ENCODE results near the gene TLE3.
"Not testable (repeated sequence)": the region's sequence is repeated elsewhere in the genome, so short reads cannot be mapped to it uniquely, and the experiment has no call there.

TLE3 gene

DNA sequence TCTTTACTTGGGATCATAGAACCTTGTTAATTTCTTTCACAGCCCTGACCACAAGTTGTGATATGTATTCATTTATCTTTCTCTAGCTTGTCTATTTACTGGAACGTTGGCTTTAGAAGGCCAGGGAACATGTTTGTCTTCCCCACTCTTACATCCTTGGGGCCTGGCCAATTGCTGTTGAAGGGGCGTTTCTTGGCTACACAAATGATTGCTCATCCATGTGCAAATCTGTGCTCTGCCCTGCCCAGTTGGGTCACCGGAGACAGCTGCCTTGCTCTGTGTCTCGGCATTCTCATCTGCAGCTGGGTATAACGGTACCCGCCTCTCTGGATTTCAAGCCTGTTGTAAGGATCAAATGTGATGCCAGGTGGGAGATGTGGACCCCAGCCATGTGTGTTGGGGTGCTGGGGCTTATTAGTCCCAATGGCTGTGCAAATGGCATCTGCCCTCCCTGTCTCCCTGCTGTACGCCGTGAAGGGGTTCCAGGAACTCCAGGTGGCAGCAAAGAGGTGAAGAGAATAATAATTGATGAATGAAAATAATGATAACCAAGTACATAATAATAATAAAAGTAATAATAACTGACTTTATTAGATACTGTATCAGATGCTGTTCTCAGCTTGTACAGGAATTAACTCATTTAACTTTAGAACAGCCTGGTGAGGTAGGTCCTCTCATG lies 24.0 kb upstream of the TLE3 start:
- H3K36me3 ChIP-seq (ENCODE audit: control insufficient read depth, insufficient read depth, low read length), result no peaks in the 10 kb centered on the region
- H3K9me3 ChIP-seq (ENCODE audit: control insufficient read depth, insufficient read depth, low read length), result no peaks in the 10 kb centered on the region
- H3K4me1 ChIP-seq (ENCODE audit: control insufficient read depth, insufficient read depth, low read length), result no peaks in the 10 kb centered on the region
- H3K9ac ChIP-seq (ENCODE audit: low read depth, low read length), result no peak overlapping the region
- peaks cover 2% of the 10 kb centered on the region for H3K27me3 ChIP-seq (ENCODE audit: control insufficient read depth, insufficient read depth, low read length)
- H3K4me3 ChIP-seq (ENCODE audit: low read depth, low read length), result no peak overlapping the region

DNA sequence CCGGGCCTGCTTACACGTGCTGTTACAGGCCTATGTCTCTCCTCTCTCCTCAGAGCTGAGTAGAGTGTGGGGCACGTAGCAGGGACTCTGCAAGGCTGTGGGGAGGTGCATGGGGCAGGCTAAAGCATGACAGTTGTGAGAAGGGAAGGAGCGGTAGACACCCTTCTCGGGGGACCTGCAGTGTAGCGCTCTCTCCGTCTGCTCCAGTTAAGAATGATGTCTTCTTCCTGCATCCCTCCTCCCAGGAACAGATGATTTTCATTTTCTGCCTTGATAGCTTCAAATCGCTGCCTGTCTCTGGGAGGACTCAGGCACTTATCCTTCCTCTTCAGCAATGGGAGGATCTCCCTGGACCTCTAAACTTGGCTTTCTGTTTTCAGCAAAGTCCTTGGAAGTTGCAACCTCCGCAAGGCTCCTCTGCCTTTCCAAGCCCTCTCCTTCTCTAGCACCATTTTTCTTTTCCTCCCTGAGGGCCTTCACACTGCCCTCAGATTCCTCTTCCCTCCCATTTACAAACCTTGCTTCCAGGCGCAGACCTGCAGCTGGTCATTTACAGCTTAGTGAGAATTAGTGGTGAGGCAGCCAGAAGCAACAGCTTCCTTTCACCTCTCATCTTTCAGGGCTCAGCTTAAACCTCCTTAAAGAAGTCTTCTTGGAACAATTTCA lies 23.4 kb upstream of the TLE3 start:
- Histone ChIP-seq H3K9ac (ENCODE audit: low read depth, low read length) (no peak overlapping the region), H3K9me3 (ENCODE audit: control insufficient read depth, insufficient read depth, low read length) (no peaks in the 10 kb centered on the region), H3K36me3 (ENCODE audit: control insufficient read depth, insufficient read depth, low read length) (no peaks in the 10 kb centered on the region), H3K4me1 (ENCODE audit: control insufficient read depth, insufficient read depth, low read length) (no peaks in the 10 kb centered on the region), H3K27me3 (ENCODE audit: control insufficient read depth, insufficient read depth, low read length) (peaks cover 2% of the 10 kb centered on the region), H3K4me3 (ENCODE audit: low read depth, low read length) (no peak overlapping the region)

DNA sequence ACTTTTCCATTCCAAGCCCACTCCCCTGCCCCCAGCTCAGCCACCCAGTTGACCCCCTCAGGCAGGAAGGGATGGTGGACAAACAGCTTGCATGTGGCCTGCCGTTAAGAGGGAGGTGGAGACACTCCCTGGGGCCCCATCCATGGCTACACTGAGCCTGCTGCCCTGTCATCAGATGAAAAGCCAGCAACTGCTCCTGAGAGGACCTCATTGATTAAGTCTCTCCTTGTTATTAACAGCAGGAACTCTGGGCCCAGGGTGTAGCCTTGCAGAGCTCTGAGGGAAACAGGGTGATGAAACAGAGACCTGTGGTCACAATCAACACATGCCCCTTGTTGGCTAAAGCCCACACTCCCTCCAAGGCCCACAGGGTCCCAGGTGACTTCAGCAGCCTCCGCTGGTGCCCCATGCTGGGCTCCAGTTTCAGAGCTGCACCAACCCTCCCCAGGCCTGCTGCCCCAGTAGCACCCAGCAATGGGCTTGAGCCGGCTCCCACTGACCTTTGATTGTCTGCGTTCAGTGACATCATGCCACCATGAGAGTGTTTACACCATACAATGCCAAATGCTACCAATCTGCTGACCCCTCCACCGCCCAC lies 22.3 kb upstream of the TLE3 start:
- peaks cover 2% of the 10 kb centered on the region for H3K27me3 ChIP-seq (ENCODE audit: control insufficient read depth, insufficient read depth, low read length)
- H3K4me3 ChIP-seq (ENCODE audit: low read depth, low read length), result no peak overlapping the region
- H3K9me3 ChIP-seq (ENCODE audit: control insufficient read depth, insufficient read depth, low read length), result no peaks in the 10 kb centered on the region
- H3K36me3 ChIP-seq (ENCODE audit: control insufficient read depth, insufficient read depth, low read length), result no peaks in the 10 kb centered on the region
- H3K9ac ChIP-seq (ENCODE audit: low read depth, low read length), result no peak overlapping the region
- H3K4me1 ChIP-seq (ENCODE audit: control insufficient read depth, insufficient read depth, low read length), result no peaks in the 10 kb centered on the region

DNA sequence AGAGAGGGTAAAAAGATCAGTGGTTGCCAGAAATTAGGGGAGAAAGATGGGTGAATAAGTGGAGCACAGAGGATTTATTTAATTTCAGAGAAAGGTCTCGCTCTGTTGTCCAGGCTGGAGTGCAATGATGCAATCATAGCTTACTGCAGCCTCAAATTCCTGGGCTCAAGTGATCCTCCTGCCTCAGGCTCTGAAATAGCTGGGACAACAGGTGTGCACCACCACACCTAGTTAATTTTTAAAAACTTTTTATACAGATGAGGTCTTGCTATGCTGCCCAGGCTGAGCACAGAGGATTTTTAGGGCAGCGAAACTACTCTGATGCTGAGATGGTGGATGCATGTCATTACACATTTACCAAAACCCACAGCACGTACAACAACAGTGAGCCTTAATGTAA lies 20.9 kb upstream of the TLE3 start:
- no peaks in the 10 kb centered on the region for H3K9me3 ChIP-seq (ENCODE audit: control insufficient read depth, insufficient read depth, low read length)
- H3K4me3 ChIP-seq (ENCODE audit: low read depth, low read length), result no peak overlapping the region
- H3K4me1 ChIP-seq (ENCODE audit: control insufficient read depth, insufficient read depth, low read length), result no peaks in the 10 kb centered on the region
- H3K36me3 ChIP-seq (ENCODE audit: control insufficient read depth, insufficient read depth, low read length), result no peaks in the 10 kb centered on the region
- H3K27me3 ChIP-seq (ENCODE audit: control insufficient read depth, insufficient read depth, low read length), result peaks cover 2% of the 10 kb centered on the region
- no peak overlapping the region for H3K9ac ChIP-seq (ENCODE audit: low read depth, low read length)

DNA sequence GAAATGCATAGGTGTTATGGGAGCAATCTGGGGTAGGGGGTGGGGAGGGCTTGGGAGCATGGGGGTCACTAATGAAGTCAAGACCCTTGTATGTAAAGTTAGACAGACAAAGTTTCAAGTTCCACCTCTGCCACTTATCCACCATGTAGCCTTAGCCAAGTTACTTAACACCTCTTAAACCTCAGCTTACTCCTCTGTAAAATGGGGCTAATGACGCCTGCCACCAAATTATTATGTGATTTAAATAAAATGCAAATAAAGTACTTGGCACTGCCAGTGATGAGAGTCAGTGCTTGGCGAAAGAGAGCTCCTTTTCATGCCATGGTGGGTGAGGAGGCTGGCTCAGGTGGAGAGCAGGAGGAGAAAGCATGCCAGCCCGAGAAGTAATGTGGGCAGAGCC lies 18.6 kb upstream of the TLE3 start:
- peaks cover 2% of the 10 kb centered on the region for H3K27me3 ChIP-seq (ENCODE audit: control insufficient read depth, insufficient read depth, low read length)
- H3K9ac ChIP-seq (ENCODE audit: low read depth, low read length), result no peak overlapping the region
- no peak overlapping the region for H3K4me3 ChIP-seq (ENCODE audit: low read depth, low read length)
- peaks cover 4% of the 10 kb centered on the region for H3K4me1 ChIP-seq (ENCODE audit: control insufficient read depth, insufficient read depth, low read length)
- no peaks in the 10 kb centered on the region for H3K36me3 ChIP-seq (ENCODE audit: control insufficient read depth, insufficient read depth, low read length)
- no peaks in the 10 kb centered on the region for H3K9me3 ChIP-seq (ENCODE audit: control insufficient read depth, insufficient read depth, low read length)

DNA sequence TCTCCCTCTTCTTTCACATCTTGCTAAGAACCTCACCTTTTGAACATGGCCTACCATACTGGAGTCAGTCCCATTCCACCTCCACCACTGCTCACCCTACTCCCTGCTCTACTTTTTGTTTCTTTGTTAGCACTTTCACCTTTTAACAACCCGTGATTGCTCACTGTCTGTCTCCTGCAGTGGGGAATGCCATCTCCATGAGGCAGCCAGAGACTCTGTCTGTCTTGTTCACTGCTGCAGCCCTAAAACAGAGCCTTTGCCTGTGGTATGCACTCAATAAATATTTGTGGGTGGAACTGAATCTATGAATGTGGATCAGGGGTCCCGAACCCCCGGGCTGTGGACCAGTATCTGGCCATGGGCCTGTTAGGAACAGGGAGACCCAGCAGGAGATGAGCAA lies 16.5 kb upstream of the TLE3 start:
- Histone ChIP-seq H3K36me3 (ENCODE audit: control insufficient read depth, insufficient read depth, low read length) (no peaks in the 10 kb centered on the region), H3K9me3 (ENCODE audit: control insufficient read depth, insufficient read depth, low read length) (no peaks in the 10 kb centered on the region), H3K4me1 (ENCODE audit: control insufficient read depth, insufficient read depth, low read length) (peaks cover 13% of the 10 kb centered on the region), H3K9ac (ENCODE audit: low read depth, low read length) (no peak overlapping the region), H3K4me3 (ENCODE audit: low read depth, low read length) (no peak overlapping the region), H3K27me3 (ENCODE audit: control insufficient read depth, insufficient read depth, low read length) (peaks cover 12% of the 10 kb centered on the region)

DNA sequence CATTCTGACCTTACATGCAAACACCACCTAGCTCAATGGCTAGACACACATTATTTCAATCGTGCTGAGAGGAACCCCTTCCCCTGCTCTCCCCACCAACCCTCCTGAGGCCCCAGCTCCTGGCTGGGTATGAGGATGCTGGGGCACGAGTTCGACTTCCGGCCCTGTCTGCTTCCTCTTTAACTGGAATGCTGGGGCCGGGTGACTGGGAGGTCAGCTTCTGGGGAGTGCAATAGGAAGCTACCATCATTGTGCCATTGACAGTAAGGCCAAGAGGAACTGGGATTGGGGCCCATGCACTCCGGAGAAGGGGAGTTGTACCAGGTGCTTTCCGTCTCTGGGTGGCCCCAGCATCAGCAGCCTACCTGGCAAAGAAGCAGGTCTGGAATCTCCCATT lies 15.6 kb upstream of the TLE3 start:
- Histone ChIP-seq H3K36me3 (ENCODE audit: control insufficient read depth, insufficient read depth, low read length) (no peaks in the 10 kb centered on the region), H3K4me3 (ENCODE audit: low read depth, low read length) (no peak overlapping the region), H3K9ac (ENCODE audit: low read depth, low read length) (no peak overlapping the region), H3K27me3 (ENCODE audit: control insufficient read depth, insufficient read depth, low read length) (peaks cover 12% of the 10 kb centered on the region), H3K4me1 (ENCODE audit: control insufficient read depth, insufficient read depth, low read length) (peaks cover 13% of the 10 kb centered on the region), H3K9me3 (ENCODE audit: control insufficient read depth, insufficient read depth, low read length) (no peaks in the 10 kb centered on the region)

DNA sequence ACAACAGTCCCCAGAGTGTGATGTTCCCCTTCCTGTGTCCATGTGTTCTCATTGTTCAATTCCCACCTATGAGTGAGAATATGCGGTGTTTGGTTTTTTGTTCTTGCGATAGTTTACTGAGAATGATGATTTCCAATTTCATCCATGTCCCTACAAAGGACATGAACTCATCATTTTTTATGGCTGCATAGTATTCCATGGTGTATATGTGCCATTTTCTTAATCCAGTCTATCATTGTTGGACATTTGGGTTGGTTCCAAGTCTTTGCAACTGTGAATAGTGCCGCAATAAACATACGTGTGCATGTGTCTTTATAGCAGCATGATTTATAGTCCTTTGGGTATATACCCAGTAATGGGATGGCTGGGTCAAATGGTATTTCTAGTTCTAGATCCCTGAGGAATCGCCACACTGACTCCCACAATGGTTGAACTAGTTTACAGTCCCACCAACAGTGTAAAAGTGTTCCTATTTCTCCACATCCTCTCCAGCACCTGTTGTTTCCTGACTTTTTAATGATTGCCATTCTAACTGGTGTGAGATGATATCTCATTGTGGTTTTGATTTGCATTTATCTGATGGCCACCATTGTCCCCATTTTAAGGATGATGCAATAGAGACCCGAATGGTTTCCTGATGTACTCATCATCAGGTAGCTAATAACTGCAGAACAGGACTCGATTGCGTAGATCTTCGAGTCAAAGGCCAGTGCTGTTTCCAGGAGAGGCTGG lies 15.0 kb upstream of the TLE3 start:
- H3K9ac ChIP-seq (ENCODE audit: low read depth, low read length); H3K36me3 ChIP-seq (ENCODE audit: control insufficient read depth, insufficient read depth, low read length); H3K9me3 ChIP-seq (ENCODE audit: control insufficient read depth, insufficient read depth, low read length); H3K4me3 ChIP-seq (ENCODE audit: low read depth, low read length): not testable (repeated sequence)
- H3K4me1 ChIP-seq (ENCODE audit: control insufficient read depth, insufficient read depth, low read length), result peaks cover 13% of the 10 kb centered on the region
- peaks cover 12% of the 10 kb centered on the region for H3K27me3 ChIP-seq (ENCODE audit: control insufficient read depth, insufficient read depth, low read length)

DNA sequence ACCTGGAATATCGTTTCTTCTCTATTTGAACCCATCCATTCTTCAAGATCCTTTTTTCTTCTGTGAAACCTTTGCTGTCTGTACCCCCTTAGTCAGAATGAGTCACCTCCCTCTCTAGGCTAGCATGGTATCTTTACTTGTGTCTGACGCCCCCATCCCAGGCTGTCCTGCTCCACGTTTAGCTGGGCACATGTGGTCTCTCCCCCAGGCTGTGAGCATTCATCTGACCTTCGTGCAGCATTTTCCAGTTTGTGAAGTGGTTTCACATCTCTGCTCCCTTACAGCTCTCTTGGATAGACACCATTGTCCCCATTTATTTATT lies 14.3 kb upstream of the TLE3 start:
- Histone ChIP-seq H3K27me3 (ENCODE audit: control insufficient read depth, insufficient read depth, low read length) (peaks cover 12% of the 10 kb centered on the region), H3K4me1 (ENCODE audit: control insufficient read depth, insufficient read depth, low read length) (peaks cover 13% of the 10 kb centered on the region), H3K36me3 (ENCODE audit: control insufficient read depth, insufficient read depth, low read length) (no peaks in the 10 kb centered on the region), H3K9me3 (ENCODE audit: control insufficient read depth, insufficient read depth, low read length) (no peaks in the 10 kb centered on the region), H3K9ac (ENCODE audit: low read depth, low read length) (no peak overlapping the region), H3K4me3 (ENCODE audit: low read depth, low read length) (peak overlapping the region; percentile 18)

DNA sequence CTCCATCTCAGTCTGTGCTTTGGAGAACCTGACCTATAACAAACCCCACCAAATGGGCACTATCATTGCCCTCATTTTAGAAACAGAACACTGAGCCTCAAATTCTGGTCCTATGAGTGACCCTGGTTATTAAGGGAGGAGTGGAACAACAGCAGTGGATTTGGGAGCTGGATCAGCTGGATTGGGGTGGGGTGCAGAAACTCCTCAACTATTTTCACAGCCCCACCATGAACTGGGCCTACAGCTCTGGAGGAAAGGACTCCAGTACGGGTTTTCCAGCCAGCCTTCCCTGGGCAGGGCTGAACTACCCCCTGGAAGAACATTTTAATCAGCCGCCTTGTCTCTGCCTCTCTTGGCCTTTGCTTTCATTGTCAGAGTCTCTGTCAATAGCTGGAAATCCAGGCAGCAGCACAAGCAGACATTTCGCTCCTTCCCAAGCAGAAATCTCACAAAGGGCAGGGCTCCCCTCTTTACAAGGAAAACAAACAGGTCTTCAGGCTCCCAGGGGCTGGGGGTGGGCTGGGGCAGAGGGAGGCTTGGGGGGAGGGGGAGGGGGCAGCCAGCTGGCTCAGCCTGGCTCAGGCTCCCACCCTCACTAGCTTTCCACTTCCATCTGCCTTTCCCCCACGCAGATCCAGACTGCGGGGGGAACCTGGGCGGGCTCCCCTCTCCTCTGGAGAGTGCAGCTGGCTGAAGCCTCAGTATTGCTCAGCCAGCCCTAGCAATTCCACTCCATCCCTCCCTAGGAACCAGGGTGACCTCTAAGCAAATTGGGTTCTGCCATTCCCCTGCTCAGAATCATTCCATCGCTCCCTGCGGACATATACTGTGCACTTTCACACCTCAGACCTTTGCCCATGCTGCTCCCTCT lies 13.7 kb upstream of the TLE3 start:
- H3K27me3 ChIP-seq (ENCODE audit: control insufficient read depth, insufficient read depth, low read length), result peaks cover 15% of the 10 kb centered on the region
- H3K4me1 ChIP-seq (ENCODE audit: control insufficient read depth, insufficient read depth, low read length), result peaks cover 13% of the 10 kb centered on the region
- H3K36me3 ChIP-seq (ENCODE audit: control insufficient read depth, insufficient read depth, low read length), result no peaks in the 10 kb centered on the region
- peak overlapping the region; percentile 33 for H3K4me3 ChIP-seq (ENCODE audit: low read depth, low read length)
- no peak overlapping the region for H3K9ac ChIP-seq (ENCODE audit: low read depth, low read length)
- H3K9me3 ChIP-seq (ENCODE audit: control insufficient read depth, insufficient read depth, low read length), result no peaks in the 10 kb centered on the region

DNA sequence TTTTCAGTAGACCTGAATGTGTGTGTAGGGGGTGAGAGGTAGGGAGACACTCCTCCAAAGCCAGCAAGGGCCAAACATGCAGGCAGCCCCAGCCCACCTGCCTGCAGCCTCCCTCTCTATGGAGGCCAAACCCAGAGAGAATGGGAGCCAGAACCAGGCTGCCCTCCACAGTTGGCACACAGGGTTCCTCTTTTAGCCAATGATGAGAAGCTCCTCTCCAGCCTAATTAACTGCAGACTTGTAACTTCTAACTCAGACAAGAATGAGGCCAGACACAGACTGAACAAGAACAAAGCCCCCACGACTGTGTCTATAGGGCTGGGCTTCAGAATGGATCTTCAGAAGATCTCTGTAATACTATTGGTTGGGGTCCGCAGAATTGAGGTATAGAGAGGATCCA lies 12.3 kb upstream of the TLE3 start:
- H3K9me3 ChIP-seq (ENCODE audit: control insufficient read depth, insufficient read depth, low read length), result no peaks in the 10 kb centered on the region
- H3K36me3 ChIP-seq (ENCODE audit: control insufficient read depth, insufficient read depth, low read length), result no peaks in the 10 kb centered on the region
- H3K4me1 ChIP-seq (ENCODE audit: control insufficient read depth, insufficient read depth, low read length), result peaks cover 13% of the 10 kb centered on the region
- H3K9ac ChIP-seq (ENCODE audit: low read depth, low read length), result no peak overlapping the region
- H3K4me3 ChIP-seq (ENCODE audit: low read depth, low read length), result no peak overlapping the region
- H3K27me3 ChIP-seq (ENCODE audit: control insufficient read depth, insufficient read depth, low read length), result peaks cover 15% of the 10 kb centered on the region
